ENCODE measurements around the gene HSD17B8.
"Not testable (repeated sequence)": the region's sequence is repeated elsewhere in the genome, so short reads cannot be mapped to it uniquely, and the experiment has no call there.

DNA sequence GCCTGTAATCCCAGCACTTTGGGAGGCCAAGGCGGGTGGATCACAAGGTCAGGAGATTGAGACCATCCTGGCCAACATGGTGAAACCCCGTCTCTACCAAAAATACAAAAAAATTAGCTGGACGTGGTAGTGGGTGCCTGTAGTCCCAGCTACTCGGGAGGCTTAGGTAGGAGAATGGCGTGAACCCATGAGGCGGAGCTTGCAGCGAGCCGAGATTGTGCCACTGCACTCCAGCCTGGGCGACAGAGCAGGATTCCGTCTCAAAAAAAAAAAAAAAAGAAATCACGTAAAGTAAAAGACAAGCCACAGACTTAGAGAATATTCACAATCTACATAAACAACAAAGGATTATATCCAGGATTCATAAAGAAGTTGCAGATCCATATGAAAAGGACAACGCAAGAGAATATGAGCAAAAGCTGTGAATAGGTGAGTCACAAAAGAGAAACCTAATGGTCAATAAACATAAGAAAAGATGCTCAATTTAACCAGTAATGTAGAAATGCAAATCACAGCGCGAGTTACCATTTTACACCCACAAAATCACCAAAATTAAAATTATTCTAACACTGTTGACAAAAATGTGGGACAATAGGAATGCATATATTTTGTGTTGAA, 22.2 kb downstream of the HSD17B8 start:
- TF ChIP-seq, protein P1, sequence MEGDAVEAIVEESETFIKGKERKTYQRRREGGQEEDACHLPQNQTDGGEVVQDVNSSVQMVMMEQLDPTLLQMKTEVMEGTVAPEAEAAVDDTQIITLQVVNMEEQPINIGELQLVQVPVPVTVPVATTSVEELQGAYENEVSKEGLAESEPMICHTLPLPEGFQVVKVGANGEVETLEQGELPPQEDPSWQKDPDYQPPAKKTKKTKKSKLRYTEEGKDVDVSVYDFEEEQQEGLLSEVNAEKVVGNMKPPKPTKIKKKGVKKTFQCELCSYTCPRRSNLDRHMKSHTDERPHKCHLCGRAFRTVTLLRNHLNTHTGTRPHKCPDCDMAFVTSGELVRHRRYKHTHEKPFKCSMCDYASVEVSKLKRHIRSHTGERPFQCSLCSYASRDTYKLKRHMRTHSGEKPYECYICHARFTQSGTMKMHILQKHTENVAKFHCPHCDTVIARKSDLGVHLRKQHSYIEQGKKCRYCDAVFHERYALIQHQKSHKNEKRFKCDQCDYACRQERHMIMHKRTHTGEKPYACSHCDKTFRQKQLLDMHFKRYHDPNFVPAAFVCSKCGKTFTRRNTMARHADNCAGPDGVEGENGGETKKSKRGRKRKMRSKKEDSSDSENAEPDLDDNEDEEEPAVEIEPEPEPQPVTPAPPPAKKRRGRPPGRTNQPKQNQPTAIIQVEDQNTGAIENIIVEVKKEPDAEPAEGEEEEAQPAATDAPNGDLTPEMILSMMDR (IDR thresholded peaks at IDR 0.05), result not testable (repeated sequence)
- not testable (repeated sequence) for TF ChIP-seq POLR2A (IDR thresholded peaks at IDR 0.05)
